ENCODE measurements around the gene OLA1. TPM values are rescaled to one million over a fixed set of nuclear protein-coding genes. Genes with fewer than 3 reads are reported as not detected.
"Not testable (repeated sequence)": the region's sequence is repeated elsewhere in the genome, so short reads cannot be mapped to it uniquely, and the experiment has no call there.

The OLA1 gene
- total RNA-seq, 1 donor from 2014 or later = 79.4 TPM

- H3K27me3 Mint-ChIP-seq (ENCODE audit: unreplicated experiment) = no peaks in the 10 kb centered on the region
- H3K4me3 Mint-ChIP-seq (ENCODE audit: unreplicated experiment) = peak overlapping the region; percentile 83
- H3K27ac Mint-ChIP-seq (ENCODE audit: unreplicated experiment) = peak overlapping the region; percentile 95
- H3K36me3 Mint-ChIP-seq (ENCODE audit: unreplicated experiment) = peaks cover 8% of the 10 kb centered on the region
- no peak for DNase-seq (ENCODE audit: extremely low spot score, unreplicated experiment)
- no peaks in the 10 kb centered on the region for H3K9me3 Mint-ChIP-seq (ENCODE audit: unreplicated experiment)
- peaks cover 27% of the 10 kb centered on the region for H3K4me1 Mint-ChIP-seq (ENCODE audit: unreplicated experiment)
- TF ChIP-seq CTCF (IDR thresholded peaks at IDR 0.05) = no peak
Measured at GRCh38 chr2:174248998-174249592, 763 bp upstream of the OLA1 start.

- DNase-seq (ENCODE audit: extremely low spot score, unreplicated experiment) = no peak
- H3K36me3 Mint-ChIP-seq (ENCODE audit: unreplicated experiment) = peaks cover 14% of the 10 kb centered on the region
- H3K9me3 Mint-ChIP-seq (ENCODE audit: unreplicated experiment) = no peaks in the 10 kb centered on the region
- TF ChIP-seq CTCF (IDR thresholded peaks at IDR 0.05) = no peak
- peak overlapping the region; percentile 85 for H3K4me3 Mint-ChIP-seq (ENCODE audit: unreplicated experiment)
- no peaks in the 10 kb centered on the region for H3K27me3 Mint-ChIP-seq (ENCODE audit: unreplicated experiment)
- peaks cover 27% of the 10 kb centered on the region for H3K4me1 Mint-ChIP-seq (ENCODE audit: unreplicated experiment)
- H3K27ac Mint-ChIP-seq (ENCODE audit: unreplicated experiment) = peak overlapping the region; percentile 81
Measured at GRCh38 chr2:174247474-174248186, 702 bp downstream of the OLA1 start.

- no peak overlapping the region for H3K4me3 Mint-ChIP-seq (ENCODE audit: unreplicated experiment)
- no peak overlapping the region for H3K27ac Mint-ChIP-seq (ENCODE audit: unreplicated experiment)
Measured at GRCh38 chr2:174246944-174247381, 1.4 kb downstream of the OLA1 start.

GRCh38 chr2:174245628-174246027 lies 2.7 kb downstream of the OLA1 start:
- not testable (repeated sequence) for DNase-seq (ENCODE audit: extremely low spot score, unreplicated experiment); H3K27me3 Mint-ChIP-seq (ENCODE audit: unreplicated experiment); H3K9me3 Mint-ChIP-seq (ENCODE audit: unreplicated experiment); H3K27ac Mint-ChIP-seq (ENCODE audit: unreplicated experiment); H3K4me3 Mint-ChIP-seq (ENCODE audit: unreplicated experiment)
- Mint-ChIP-seq H3K4me1 (ENCODE audit: unreplicated experiment) (peaks cover 27% of the 10 kb centered on the region), H3K36me3 (ENCODE audit: unreplicated experiment) (peaks cover 20% of the 10 kb centered on the region)

More at GRCh38 chr2:174246944-174247381, 1.4 kb downstream of the OLA1 start:
- peaks cover 27% of the 10 kb centered on the region for H3K4me1 Mint-ChIP-seq (ENCODE audit: unreplicated experiment)
- no peak for TF ChIP-seq CTCF (IDR thresholded peaks at IDR 0.05)
- no peaks in the 10 kb centered on the region for H3K9me3 Mint-ChIP-seq (ENCODE audit: unreplicated experiment)
- H3K27me3 Mint-ChIP-seq (ENCODE audit: unreplicated experiment) = no peaks in the 10 kb centered on the region
- DNase-seq (ENCODE audit: extremely low spot score, unreplicated experiment) = no peak
- H3K36me3 Mint-ChIP-seq (ENCODE audit: unreplicated experiment) = peaks cover 18% of the 10 kb centered on the region

- no peak overlapping the region for H3K27ac Mint-ChIP-seq (ENCODE audit: unreplicated experiment)
- H3K27me3 Mint-ChIP-seq (ENCODE audit: unreplicated experiment) = no peaks in the 10 kb centered on the region
- H3K9me3 Mint-ChIP-seq (ENCODE audit: unreplicated experiment) = no peaks in the 10 kb centered on the region
- H3K36me3 Mint-ChIP-seq (ENCODE audit: unreplicated experiment) = peaks cover 20% of the 10 kb centered on the region
- H3K4me1 Mint-ChIP-seq (ENCODE audit: unreplicated experiment) = peaks cover 27% of the 10 kb centered on the region
- TF ChIP-seq CTCF (IDR thresholded peaks at IDR 0.05) = no peak
- DNase-seq (ENCODE audit: extremely low spot score, unreplicated experiment) = no peak
- H3K4me3 Mint-ChIP-seq (ENCODE audit: unreplicated experiment) = no peak overlapping the region
Measured at GRCh38 chr2:174245065-174245464, 3.3 kb downstream of the OLA1 start.

All from osteocyte (in vitro differentiated cells).